ENCODE results near the gene BCAR1.
"Not testable (repeated sequence)": the region's sequence is repeated elsewhere in the genome, so short reads cannot be mapped to it uniquely, and the experiment has no call there.

Gene BCAR1

DNA sequence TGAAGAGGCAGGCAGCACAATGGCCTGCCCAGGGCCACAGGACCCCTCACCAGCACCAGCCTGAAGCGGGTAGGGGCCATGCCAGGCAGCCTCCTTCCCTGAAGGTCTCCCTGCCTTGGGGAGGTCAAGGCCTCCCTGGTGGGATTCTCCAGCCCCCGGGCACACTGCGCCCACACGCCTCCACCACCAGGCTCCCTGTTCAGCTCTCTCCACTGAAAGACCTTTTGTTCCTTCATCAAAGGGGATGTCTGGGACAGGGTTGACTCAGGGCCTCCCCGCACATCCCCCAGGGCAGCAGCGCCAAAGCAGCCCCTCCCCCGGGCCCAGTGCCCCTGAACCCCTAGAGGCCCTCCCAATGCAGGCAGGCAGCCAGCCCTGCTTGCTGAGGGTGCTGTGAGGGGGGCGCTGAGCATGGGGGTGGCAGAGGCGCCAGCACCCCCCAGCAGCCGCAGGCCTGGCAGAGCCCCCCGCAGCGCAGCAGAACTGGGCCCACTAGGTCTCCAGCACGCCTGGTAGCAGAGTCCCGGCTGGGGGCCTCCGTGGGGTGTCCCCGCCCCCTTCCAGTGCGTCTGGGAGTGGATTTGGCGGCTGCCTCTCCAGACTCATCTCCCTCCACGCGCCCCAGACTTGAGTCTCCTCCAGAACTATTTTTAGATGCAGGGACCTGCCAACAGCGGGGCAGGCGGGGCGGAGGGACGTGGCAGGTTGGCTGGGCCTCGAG lies 13.1 kb downstream of the BCAR1 start:
- DNase-seq: no peak

GRCh38 chr16:75237398-75238131 lies 13.9 kb downstream of the BCAR1 start:
- no peak for DNase-seq

DNA sequence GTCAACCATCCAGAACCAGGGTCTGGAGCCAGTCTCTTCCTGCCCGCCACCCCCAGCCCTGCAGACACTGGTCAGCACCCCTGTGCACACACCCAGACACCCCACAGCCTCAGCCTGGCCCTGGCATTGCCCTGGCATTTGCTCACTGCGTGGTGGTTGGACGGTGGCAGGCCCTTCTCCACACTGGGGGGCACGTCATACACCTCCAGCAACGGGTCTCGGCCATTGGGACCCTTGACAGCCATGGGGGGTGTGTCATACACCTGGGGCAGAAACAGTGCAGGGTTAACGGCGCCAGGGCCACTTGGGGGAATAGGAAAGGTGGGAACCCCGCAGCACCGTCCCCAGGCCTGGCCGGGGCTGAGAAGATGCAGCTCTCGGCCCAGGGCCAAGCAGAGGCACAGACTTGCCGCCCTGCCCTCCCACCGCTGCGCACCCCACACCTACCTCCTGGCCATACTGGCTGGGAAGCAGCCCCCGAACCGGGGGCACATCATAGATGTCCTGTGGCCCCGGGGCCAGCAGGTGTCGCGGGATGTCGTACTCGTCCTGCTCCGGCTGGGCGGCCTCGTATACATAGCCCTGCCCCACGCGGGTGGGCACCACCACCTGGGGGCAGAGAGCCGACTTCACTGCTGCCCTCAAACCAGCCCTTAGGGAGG lies 14.6 kb downstream of the BCAR1 start:
- no peak for DNase-seq

- DNase-seq: no peak
Measured at GRCh38 chr16:75236232-75236631, 15.2 kb downstream of the BCAR1 start.

DNA sequence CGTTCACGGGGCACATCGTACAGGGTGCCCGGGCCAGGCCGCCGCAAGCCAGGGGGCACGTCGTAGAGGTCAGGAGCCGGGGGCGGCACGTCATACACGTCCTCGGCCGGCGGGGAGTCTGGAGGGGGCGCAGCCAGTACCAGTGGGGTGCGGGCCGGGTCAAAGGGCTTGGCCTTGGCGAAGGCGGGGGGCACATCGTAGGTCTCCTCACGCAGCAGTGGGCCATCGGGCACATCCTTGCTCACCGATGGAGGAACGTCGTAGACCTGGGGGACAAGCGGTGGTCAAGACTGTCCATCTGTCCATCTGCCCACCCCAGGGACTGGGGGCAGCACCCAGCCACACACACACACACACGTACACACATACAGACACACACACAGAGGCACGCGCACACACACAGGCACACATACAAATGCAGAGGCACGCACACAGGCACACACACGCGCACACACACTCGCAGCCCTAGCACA lies 15.7 kb downstream of the BCAR1 start:
- DNase-seq: no peak

- DNase-seq: no peak
Measured at GRCh38 chr16:75234856-75235696, 16.3 kb downstream of the BCAR1 start.

DNA sequence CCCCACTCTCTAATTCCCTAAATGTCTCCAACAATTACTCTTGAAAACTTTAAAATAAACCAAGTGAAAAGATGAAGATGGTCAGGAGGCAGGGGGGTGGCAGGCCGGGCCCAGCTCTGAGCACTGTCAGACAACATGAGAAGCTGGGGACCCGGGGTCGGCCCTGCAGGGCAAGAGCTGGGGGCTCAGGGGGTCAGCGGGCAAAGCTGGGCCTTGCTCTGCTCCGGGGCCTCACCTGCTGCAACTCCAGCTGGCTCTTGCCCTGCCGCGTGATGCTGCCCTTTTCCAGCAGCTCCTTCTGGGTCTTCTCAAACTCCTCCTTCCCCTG lies 17.8 kb downstream of the BCAR1 start:
- DNase-seq: no peak

GRCh38 chr16:75231570-75231969 lies 19.9 kb downstream of the BCAR1 start:
- no peak for DNase-seq

DNA sequence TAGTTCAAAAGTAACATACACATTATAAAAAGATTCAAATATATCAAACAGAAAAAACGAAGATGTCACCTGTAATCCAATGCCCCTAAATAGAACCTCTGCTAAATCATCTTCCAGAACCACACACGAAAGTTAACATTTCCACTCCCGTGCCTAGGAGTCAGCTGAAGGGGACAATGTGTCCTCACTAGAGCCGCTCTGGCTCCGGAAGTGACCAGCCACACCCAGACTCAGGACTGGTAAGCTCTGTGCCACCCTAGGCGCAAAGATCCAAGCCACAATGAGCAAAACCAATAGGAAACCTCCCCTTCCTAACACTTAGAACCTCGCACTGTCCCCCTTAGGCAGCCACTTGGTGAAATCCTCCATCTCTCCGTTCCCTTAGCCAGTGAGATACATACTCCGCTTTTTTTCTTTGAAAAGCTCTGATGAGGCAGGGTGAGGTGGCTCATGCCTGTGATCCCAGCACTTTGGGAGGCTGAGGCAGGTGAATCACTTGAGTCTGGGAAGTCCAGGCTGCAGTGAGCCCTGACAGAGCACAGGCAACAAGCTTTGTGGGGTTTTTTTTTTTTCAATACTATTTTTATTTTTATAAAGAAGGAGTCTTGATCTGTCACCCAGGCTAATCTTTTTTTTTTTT lies 20.8 kb downstream of the BCAR1 start:
- no peak for DNase-seq

- no peak for DNase-seq
Measured at GRCh38 chr16:75229172-75230031, 22.0 kb downstream of the BCAR1 start.

DNA sequence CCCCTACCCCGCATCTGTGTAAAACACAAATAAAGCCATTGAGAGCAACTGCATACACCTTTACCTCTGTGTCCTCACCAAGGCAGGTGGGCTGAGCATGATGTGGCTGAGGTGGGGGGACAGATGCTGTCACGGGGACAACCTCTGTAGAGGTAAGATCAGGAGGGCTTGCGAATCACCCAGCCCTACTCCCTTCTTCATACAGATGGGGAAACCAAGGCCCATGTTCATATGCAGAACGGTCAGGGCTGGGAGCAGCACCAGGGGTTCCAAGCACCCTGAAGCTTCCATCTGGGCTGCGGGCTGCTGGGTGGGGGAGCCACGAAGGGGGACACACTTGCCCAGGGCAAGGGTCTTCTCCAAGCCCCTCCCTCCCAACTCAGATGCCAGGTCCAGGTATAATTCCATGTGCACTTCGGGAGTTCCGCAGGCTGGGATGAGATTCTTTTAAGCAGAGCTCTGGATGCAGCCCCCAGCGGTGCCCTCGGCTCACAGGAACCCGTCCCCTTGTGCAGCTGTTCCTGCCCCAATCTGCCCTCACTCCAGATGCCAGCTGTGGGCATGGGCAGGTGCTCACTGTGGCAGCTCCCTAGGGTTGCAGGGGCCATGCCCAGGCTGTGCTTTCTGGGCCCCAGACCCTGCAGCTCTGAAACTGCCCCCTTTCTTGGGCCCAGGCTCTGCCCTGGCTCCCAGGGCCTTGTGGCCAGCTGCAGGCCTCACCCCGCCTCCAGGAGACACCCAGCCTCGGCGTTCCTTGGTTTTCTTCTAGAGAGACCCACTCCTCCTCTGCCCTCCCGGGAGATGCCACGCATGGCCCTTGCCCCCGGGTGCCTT lies 23.1 kb downstream of the BCAR1 start:
- DNase-seq: no peak

- DNase-seq: no peak
Measured at GRCh38 chr16:75227361-75228142, 23.9 kb downstream of the BCAR1 start.

GRCh38 chr16:75226550-75227360 lies 24.7 kb downstream of the BCAR1 start:
- no peak for DNase-seq

DNA sequence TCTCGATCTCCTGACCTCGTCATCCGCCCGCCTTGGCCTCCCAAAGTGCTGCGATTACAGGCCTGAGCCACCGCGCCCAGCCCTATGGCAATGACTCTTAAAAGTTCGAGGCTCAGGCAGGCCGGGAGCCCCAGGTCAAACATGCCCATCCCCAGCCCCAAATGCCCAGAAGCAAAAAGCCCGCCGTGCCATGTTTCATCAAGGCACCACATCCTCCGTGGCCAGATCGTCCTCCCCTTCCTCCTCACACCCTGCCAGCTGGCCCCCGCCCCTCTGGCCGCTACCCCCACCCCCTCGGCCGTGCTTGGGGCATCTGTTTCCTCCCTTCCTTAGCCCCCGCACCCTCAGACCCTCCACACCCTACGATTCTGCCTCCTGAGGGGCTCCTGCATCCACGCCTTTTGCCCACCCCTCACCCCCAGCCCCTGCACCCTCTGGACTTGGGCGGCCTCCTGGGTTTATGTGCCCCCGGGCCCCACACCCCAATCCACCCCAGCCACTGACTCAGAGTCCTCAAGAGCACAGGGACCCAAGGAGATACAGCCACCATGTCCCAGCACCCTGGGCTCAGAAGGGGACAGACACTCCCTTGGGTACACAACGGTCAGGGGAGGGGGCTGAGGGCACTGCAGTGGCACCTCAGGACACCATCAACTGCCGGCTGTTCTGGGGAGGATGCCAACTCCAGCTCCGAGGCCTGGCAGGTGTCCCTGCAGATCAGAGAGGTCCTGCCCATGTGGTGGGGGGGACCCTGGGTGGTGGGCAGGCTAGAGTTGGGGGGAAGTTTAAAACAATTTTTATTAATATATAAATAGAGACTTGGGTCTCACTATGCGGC lies 25.5 kb downstream of the BCAR1 start:
- DNase-seq: no peak

DNA sequence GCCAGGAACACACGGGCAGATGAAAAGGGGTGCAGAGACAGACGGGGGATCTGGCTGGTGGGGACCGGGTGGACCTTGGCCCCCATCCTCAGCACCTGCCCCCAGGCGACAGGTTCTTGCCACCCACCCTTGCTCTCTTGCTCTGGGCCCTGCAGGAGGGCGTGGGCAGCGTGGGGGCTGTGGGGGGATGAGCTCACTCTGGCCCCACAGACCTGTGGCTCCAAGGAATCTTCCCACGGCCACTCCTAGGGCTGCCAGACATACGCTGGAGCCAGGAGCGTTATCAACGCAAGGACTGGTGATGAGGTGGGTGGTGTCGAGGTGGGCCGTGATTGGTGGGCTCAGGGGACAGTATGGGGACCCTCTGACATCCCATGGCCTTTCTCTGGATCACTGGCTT lies 26.3 kb downstream of the BCAR1 start:
- no peak for DNase-seq

DNA sequence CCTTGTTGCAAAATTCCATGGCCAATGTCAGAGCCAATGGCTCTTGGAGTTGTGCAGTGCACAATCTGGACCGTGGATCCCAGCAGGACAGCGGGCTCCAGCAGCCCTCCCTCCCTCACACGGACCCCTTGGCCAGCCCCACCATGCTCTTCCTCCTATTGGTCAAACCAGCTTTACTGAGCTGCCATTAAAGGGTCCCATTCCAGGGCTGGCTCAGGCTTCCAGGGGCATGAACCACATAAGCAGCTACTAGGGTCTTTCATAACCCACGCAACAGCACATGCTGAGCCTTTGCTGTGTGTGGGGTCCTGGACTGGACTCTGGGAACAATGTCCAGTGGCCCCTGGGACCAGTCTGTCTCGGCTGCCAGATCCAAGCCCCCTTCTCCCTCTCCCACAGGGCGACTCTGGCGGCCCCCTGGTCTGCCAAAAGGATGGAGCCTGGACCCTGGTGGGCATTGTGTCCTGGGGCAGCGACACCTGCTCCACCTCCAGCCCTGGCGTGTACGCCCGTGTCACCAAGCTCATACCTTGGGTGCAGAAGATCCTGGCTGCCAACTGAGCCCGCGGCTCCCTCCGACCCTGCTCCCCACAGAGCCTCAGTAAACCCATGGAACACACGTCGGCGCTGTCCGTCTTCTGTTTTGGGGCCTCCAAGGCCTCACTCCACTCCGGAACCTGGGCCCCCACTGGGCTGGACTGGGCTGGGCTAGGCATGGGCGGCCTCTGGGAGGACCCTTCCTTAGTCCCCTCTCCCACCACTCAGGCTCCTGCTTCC lies 26.9 kb downstream of the BCAR1 start:
- no peak for DNase-seq

DNA sequence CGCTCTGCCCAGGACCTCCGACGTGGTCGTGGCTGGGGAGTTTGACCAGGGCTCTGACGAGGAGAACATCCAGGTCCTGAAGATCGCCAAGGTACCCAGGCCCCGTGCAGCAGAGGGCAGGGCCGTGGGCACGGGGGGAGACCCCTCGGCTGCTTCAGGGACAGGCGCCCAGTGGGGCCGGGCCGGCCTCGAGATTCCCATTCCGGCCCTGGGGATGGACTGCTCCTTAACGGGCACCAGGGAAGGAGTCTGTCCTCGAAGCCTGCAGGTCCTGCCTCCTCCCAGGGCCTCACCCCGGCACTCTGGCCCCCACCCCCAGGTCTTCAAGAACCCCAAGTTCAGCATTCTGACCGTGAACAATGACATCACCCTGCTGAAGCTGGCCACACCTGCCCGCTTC lies 28.3 kb downstream of the BCAR1 start:
- not testable (repeated sequence) for DNase-seq

Data from NCI-H748 treated with DMSO at 0.1 percent for 48 hours (cell line).